Measurements from ENCODE around the gene POMGNT2.
"Not testable (repeated sequence)": the region's sequence is repeated elsewhere in the genome, so short reads cannot be mapped to it uniquely, and the experiment has no call there.

POMGNT2 gene

GRCh38 chr3:43073836-43074220 is 32.1 kb downstream of the POMGNT2 start:
- Histone ChIP-seq H3K4me3 (IDR thresholded peaks at IDR 0.05; ENCODE audit: insufficient read depth, low read depth, low read length) (no peak overlapping the region), H3K9ac (no peak overlapping the region)

GRCh38 chr3:43073116-43073835 is 32.6 kb downstream of the POMGNT2 start:
- Histone ChIP-seq H4K20me1 (ENCODE audit: insufficient read depth) (no peaks in the 10 kb centered on the region), H3K36me3 (ENCODE audit: insufficient read depth) (no peaks in the 10 kb centered on the region), H3K79me2 (ENCODE audit: insufficient read depth, low read depth) (no peaks in the 10 kb centered on the region), H3K4me1 (ENCODE audit: low read depth, poor library complexity, severe bottlenecking) (no peaks in the 10 kb centered on the region), H3K4me3 (IDR thresholded peaks at IDR 0.05; ENCODE audit: insufficient read depth, low read depth, low read length) (no peak overlapping the region), H3K9ac (no peak overlapping the region), H2AFZ (ENCODE audit: low read depth) (no peak overlapping the region), H3K27ac (no peak overlapping the region), H3K4me2 (no peak overlapping the region), H3K27me3 (ENCODE audit: insufficient read depth, low read depth) (no peaks in the 10 kb centered on the region)
- TF ChIP-seq, protein P1, sequence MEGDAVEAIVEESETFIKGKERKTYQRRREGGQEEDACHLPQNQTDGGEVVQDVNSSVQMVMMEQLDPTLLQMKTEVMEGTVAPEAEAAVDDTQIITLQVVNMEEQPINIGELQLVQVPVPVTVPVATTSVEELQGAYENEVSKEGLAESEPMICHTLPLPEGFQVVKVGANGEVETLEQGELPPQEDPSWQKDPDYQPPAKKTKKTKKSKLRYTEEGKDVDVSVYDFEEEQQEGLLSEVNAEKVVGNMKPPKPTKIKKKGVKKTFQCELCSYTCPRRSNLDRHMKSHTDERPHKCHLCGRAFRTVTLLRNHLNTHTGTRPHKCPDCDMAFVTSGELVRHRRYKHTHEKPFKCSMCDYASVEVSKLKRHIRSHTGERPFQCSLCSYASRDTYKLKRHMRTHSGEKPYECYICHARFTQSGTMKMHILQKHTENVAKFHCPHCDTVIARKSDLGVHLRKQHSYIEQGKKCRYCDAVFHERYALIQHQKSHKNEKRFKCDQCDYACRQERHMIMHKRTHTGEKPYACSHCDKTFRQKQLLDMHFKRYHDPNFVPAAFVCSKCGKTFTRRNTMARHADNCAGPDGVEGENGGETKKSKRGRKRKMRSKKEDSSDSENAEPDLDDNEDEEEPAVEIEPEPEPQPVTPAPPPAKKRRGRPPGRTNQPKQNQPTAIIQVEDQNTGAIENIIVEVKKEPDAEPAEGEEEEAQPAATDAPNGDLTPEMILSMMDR (conservative IDR thresholded peaks at IDR 0.05; ENCODE audit: low read depth, low read length): no peak

More at GRCh38 chr3:43073836-43074220, 32.1 kb downstream of the POMGNT2 start:
- TF ChIP-seq, protein P1 (conservative IDR thresholded peaks at IDR 0.05; ENCODE audit: low read depth, low read length): no peak
- H3K4me2 ChIP-seq: no peak overlapping the region
- H4K20me1 ChIP-seq (ENCODE audit: insufficient read depth): no peaks in the 10 kb centered on the region
- no peak overlapping the region for H3K27ac ChIP-seq
- no peaks in the 10 kb centered on the region for H3K4me1 ChIP-seq (ENCODE audit: low read depth, poor library complexity, severe bottlenecking)
- H3K27me3 ChIP-seq (ENCODE audit: insufficient read depth, low read depth): no peaks in the 10 kb centered on the region
- no peaks in the 10 kb centered on the region for H3K79me2 ChIP-seq (ENCODE audit: insufficient read depth, low read depth)
- no peak overlapping the region for H2AFZ ChIP-seq (ENCODE audit: low read depth)
- no peaks in the 10 kb centered on the region for H3K36me3 ChIP-seq (ENCODE audit: insufficient read depth)

DNA sequence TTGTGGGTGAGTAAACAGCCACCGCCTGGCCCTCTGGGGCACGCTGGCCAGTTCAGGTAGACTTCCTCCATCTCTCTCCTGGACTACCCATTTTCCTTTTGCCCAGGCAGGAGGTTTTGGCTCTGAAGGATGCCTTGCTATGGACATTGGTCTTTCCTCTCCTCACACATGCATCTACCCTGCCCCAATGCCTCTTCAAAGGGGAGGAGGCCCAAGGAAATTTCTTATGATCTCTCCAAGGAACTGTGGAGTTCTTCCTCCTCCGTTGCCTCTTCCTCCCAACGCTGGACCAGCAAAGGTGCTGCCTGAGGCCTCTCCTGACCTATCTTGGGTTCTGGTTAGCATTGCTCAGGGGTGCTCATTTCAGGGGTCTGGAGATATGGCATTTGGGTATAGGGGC is 33.5 kb downstream of the POMGNT2 start:
- Histone ChIP-seq H3K4me1 (ENCODE audit: low read depth, poor library complexity, severe bottlenecking) (no peaks in the 10 kb centered on the region), H3K4me3 (IDR thresholded peaks at IDR 0.05; ENCODE audit: insufficient read depth, low read depth, low read length) (no peak overlapping the region), H3K4me2 (no peak overlapping the region), H3K9ac (no peak overlapping the region), H3K79me2 (ENCODE audit: insufficient read depth, low read depth) (no peaks in the 10 kb centered on the region), H3K27me3 (ENCODE audit: insufficient read depth, low read depth) (no peaks in the 10 kb centered on the region), H3K36me3 (ENCODE audit: insufficient read depth) (no peaks in the 10 kb centered on the region), H3K27ac (no peak overlapping the region), H4K20me1 (ENCODE audit: insufficient read depth) (no peaks in the 10 kb centered on the region), H2AFZ (ENCODE audit: low read depth) (no peak overlapping the region)
- TF ChIP-seq, protein P1 (conservative IDR thresholded peaks at IDR 0.05; ENCODE audit: low read depth, low read length): no peak

GRCh38 chr3:43071313-43071893 is 34.5 kb downstream of the POMGNT2 start:
- Histone ChIP-seq H3K27me3 (ENCODE audit: insufficient read depth, low read depth) (no peaks in the 10 kb centered on the region), H3K4me1 (ENCODE audit: low read depth, poor library complexity, severe bottlenecking) (no peaks in the 10 kb centered on the region), H4K20me1 (ENCODE audit: insufficient read depth) (no peaks in the 10 kb centered on the region), H3K79me2 (ENCODE audit: insufficient read depth, low read depth) (no peaks in the 10 kb centered on the region), H2AFZ (ENCODE audit: low read depth) (no peak overlapping the region), H3K9ac (no peak overlapping the region), H3K4me3 (IDR thresholded peaks at IDR 0.05; ENCODE audit: insufficient read depth, low read depth, low read length) (no peak overlapping the region), H3K36me3 (ENCODE audit: insufficient read depth) (no peaks in the 10 kb centered on the region), H3K4me2 (no peak overlapping the region), H3K27ac (no peak overlapping the region)
- TF ChIP-seq, protein P1 (conservative IDR thresholded peaks at IDR 0.05; ENCODE audit: low read depth, low read length): peak; percentile 49

- not testable (repeated sequence) for H3K9ac ChIP-seq; H3K27ac ChIP-seq; H4K20me1 ChIP-seq (ENCODE audit: insufficient read depth); H3K4me2 ChIP-seq; H3K79me2 ChIP-seq (ENCODE audit: insufficient read depth, low read depth); H3K4me3 ChIP-seq (IDR thresholded peaks at IDR 0.05; ENCODE audit: insufficient read depth, low read depth, low read length); H2AFZ ChIP-seq (ENCODE audit: low read depth); H3K36me3 ChIP-seq (ENCODE audit: insufficient read depth); H3K27me3 ChIP-seq (ENCODE audit: insufficient read depth, low read depth); H3K4me1 ChIP-seq (ENCODE audit: low read depth, poor library complexity, severe bottlenecking)
Measured at GRCh38 chr3:43070670-43071069, 35.2 kb downstream of the POMGNT2 start.
